Jurkat, Clone E6-1 (cell line): Measurements from ENCODE around the gene ITGA4.

Experiments
- DNase-seq: peaks from one replicate; pipeline ENCODE4 v3.0.0-alpha.2; 2011; ENCODE audit warnings: low read depth, low spot score
- H3K4me3 ChIP-seq: 2 replicates; pipeline ENCODE4 v1.5.1; 2011; ENCODE audit warnings: mild to moderate bottlenecking, low read length, control low read depth, moderate library complexity

The ITGA4 gene

DNA sequence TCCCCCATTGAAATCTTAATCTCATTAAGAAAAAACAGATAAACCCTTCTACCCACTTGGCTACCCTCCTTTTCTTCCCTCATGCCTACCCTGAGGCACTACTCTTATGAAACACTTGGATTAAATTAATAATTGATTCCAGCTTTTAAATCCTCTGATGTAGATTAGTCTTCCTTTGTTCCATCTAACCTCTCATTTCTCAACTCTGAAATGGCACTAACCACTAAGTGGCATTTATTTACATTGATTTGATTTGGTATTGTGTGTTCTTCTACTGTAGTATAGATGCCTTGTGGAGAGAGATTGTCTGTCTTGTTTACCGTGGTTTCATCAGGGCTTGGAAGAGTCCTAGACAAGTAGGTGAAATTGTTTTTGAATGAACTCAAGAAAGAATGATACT lies 26.7 kb downstream of the ITGA4 start:
- no peak for DNase-seq

GRCh38 chr2:181484851-181485637 lies 27.9 kb downstream of the ITGA4 start:
- DNase-seq, result no peak
- H3K4me3 ChIP-seq, result no peak overlapping the region

More for the DNA sequence above, 26.7 kb downstream of the ITGA4 start:
- H3K4me3 ChIP-seq, result no peak overlapping the region

GRCh38 chr2:181485638-181485946 lies 28.4 kb downstream of the ITGA4 start:
- no peak for DNase-seq
- no peak overlapping the region for H3K4me3 ChIP-seq

GRCh38 chr2:181499231-181499630 lies 42.0 kb downstream of the ITGA4 start:
- no peak overlapping the region for H3K4me3 ChIP-seq
- no peak for DNase-seq

GRCh38 chr2:181500201-181500600 lies 43.0 kb downstream of the ITGA4 start:
- no peak overlapping the region for H3K4me3 ChIP-seq
- DNase-seq, result no peak

- no peak overlapping the region for H3K4me3 ChIP-seq
- no peak for DNase-seq
Observed at GRCh38 chr2:181515719-181516118, 58.5 kb downstream of the ITGA4 start.

GRCh38 chr2:181516992-181517391 lies 59.8 kb downstream of the ITGA4 start:
- no peak overlapping the region for H3K4me3 ChIP-seq
- no peak for DNase-seq

DNA sequence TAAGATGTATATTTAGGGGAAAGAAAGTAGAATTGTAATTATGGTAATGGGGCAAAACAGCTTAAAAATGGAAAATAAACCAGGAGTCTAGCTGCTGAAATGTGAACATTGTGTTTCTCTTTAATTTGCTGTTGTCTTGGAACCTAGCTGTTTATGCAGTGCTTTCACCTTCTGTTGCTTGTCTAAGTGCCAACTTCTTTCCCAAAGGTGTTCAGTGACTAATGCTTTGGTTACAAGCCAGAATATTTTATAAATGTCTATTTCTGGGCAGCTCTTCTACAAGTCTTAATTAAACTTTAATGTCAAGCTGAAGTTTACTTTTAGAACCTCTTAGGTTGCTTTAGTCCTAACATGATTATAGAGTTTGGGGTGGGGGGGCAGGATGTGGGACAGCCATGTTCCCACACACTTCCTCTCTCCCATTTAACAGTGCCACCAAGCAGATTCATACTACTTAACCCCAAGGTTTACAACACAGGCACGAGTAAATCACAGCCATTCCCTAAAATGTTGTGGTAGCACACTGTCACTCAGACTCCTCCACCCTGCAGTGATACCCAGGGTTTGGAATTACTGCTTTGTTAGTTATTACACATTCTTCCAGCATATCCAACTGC lies 60.6 kb downstream of the ITGA4 start:
- DNase-seq, result peak; percentile 63
- no peak overlapping the region for H3K4me3 ChIP-seq

DNA sequence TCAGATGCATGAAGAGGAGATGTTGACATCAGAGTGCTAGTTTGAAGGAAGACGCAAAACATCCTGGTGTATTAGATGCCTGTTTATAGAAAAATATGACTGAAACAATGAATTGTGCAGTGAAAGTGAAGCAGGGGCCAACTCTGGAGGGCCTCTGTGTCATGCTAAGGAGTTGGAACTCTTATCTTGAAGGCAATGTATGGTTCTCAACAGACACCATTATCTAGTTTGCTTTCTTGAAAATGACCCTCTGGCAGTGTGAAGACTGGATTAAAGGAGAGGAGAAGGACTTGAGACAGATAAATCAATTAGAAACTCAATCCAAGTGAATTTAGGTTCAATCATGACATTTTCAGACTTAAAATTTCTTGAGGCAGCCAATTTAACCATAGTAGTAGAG lies 63.1 kb downstream of the ITGA4 start:
- DNase-seq, result no peak

GRCh38 chr2:181523756-181524155 lies 66.6 kb downstream of the ITGA4 start:
- DNase-seq, result no peak

More for the DNA sequence above, 63.1 kb downstream of the ITGA4 start:
- no peak overlapping the region for H3K4me3 ChIP-seq

DNA sequence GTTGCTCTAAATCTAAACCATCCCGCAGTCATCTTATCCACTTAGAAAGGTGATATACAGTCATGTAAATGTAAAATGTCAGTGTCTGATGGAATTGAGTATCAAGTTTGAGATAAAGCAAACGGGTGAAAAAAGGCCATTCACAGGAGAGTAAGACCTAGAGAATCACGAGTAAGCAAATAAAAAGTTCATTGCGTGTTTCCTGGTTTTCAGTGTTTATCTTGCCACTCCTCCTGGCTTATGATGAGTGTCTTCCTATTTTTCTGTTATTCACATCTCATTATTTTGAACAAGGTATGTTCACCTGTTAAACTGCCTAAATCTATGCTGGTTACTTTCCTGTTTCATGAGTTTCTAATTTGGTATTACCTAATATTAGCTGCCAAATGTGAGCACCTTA lies 68.8 kb downstream of the ITGA4 start:
- DNase-seq, result no peak
- H3K4me3 ChIP-seq, result no peak overlapping the region

More at GRCh38 chr2:181523756-181524155, 66.6 kb downstream of the ITGA4 start:
- no peak overlapping the region for H3K4me3 ChIP-seq

DNA sequence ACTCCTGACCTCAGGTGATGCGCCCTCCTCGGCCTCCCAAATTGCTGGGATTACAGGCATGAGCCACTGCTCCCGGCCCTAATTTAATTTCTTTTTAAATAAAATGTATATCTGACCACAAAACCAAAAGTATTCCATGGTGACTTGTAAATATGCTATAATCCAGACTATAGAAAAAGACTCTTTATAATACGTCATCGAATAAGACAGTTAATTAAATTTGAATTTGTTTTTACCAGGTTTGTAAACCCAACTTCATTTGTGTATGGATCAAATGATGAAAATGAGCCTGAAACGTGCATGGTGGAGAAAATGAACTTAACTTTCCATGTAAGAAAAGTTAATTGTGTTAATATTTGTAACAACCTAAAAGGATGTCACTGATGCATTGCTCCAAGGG lies 69.9 kb downstream of the ITGA4 start:
- no peak for DNase-seq

GRCh38 chr2:181528441-181528840 lies 71.3 kb downstream of the ITGA4 start:
- no peak for DNase-seq
- no peak overlapping the region for H3K4me3 ChIP-seq

More for the DNA sequence above, 69.9 kb downstream of the ITGA4 start:
- H3K4me3 ChIP-seq, result no peak overlapping the region

- H3K4me3 ChIP-seq, result no peak overlapping the region
- DNase-seq, result no peak
Observed at GRCh38 chr2:181536730-181537129, 79.5 kb downstream of the ITGA4 start.

DNA sequence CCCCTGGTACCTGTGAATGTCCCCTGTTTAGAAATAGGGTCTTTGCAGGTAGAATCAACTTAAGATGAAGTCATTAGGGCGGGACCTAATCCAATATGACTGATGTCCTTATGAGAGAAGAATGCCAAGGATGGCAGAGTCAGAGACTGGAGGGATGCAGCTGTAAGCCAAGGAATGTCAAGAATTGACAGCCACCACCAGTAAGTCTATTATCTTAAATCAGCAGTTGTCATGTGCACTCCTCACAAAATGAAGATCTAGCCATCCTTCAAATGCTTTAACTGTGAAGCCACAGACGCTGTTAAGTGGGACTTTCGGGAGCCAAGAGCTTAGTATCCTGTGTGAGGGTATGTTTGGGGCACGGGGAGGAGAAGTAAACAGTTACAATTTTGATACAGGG lies 83.2 kb downstream of the ITGA4 start:
- no peak overlapping the region for H3K4me3 ChIP-seq
- DNase-seq, result no peak

GRCh38 chr2:181542170-181542569 lies 85.0 kb downstream of the ITGA4 start:
- DNase-seq, result no peak
- H3K4me3 ChIP-seq, result no peak overlapping the region

DNA sequence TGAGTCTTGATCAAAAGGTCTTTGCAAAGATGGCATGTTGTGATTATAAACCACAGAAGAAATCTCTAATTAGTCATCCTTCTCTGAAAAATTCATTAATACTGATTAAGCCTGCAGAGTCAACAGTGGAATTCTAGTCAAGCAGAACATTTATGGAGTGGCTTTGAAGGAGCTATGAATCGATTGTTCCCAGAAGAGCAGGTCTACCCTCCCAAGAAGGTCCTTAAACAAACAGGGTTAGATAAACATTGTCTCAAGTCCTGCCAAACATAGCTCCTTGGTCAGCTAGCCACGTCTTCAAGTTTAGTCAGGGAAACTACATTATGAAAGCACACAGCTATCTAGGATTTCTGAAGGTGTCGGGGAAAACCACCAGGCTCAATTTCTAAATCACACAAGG lies 88.9 kb downstream of the ITGA4 start:
- no peak overlapping the region for H3K4me3 ChIP-seq
- DNase-seq, result no peak

DNA sequence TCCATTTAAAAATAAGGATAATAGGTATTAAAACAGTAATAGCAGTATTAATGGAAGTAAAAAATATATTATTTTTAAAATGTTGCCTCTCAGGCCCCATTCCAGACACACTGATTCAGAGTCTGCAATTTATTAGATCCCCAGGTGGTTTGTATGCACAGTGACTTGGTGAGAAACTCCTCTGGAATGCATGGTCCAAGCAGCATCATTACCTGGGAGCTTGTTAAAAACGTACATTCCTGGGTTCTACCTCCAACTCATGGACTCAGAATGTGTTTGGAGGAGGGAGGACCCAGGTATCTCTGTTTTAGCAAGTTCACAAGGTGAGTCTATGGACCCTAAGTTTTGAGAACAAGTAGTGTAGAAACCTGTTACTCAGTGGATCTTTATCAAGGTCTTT lies 95.6 kb downstream of the ITGA4 start:
- H3K4me3 ChIP-seq, result no peak overlapping the region
- DNase-seq, result no peak

- DNase-seq, result no peak
- H3K4me3 ChIP-seq, result no peak overlapping the region
Observed at GRCh38 chr2:181553244-181553643, 96.1 kb downstream of the ITGA4 start.

DNA sequence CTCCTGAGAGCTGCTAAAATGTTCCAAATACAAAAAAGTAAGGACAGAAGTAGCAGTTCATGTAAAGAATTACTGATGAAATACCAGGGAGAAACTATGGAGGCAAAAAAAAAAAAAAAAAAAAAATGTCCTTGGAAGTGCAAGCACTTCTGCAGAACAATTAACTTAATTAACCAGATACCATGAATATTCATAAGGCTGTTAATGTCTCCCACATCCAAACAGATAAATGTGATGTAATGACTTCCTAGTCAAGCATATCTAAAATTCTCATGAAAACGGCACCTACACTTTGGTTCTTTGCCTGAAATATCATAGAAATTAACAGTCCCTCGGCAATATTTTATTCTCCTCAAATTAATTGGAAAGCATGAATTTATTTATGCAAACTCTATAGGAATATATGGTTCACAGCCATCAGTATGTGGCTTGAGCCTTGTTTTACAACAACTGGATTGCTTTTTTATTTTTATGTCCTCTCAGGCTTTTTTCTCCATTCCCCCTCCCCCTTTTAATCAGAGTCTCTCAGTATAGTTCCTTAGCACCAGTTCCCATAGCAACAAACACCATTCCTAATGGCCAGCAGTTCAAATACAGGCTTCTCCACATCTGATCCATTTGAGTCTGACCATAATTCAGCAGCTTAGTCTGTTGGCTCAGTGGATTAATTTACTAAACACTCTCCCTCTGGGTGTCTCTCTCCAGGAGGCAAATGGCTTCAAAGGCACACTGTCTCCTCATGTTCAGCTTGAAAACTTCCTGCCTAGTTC lies 97.1 kb downstream of the ITGA4 start:
- DNase-seq, result no peak
- no peak overlapping the region for H3K4me3 ChIP-seq
